Measurements from ENCODE around the gene C1orf105.

Gene C1orf105

GRCh38 chr1:172496678-172497077, 76.2 kb downstream of the C1orf105 start:
- TF ChIP-seq CTCF (IDR thresholded peaks at IDR 0.05; ENCODE audit: low read depth, low read length, missing control alignments), result no peak
- DNase-seq (ENCODE audit: extremely low read depth, low read depth), result no peak
- no peak overlapping the region for H3K4me3 ChIP-seq (replicated peaks; ENCODE audit: low read depth, low read length)

GRCh38 chr1:172497230-172497629, 76.7 kb downstream of the C1orf105 start:
- TF ChIP-seq CTCF (IDR thresholded peaks at IDR 0.05; ENCODE audit: low read depth, low read length, missing control alignments), result no peak
- H3K4me3 ChIP-seq (replicated peaks; ENCODE audit: low read depth, low read length), result no peak overlapping the region
- no peak for DNase-seq (ENCODE audit: extremely low read depth, low read depth)

- TF ChIP-seq CTCF (IDR thresholded peaks at IDR 0.05; ENCODE audit: low read depth, low read length, missing control alignments), result no peak
- H3K4me3 ChIP-seq (replicated peaks; ENCODE audit: low read depth, low read length), result no peak overlapping the region
- no peak for DNase-seq (ENCODE audit: extremely low read depth, low read depth)
Observed at GRCh38 chr1:172498857-172499256, 78.4 kb downstream of the C1orf105 start.

GRCh38 chr1:172499636-172500141, 79.2 kb downstream of the C1orf105 start:
- DNase-seq (ENCODE audit: extremely low read depth, low read depth), result no peak
- TF ChIP-seq CTCF (IDR thresholded peaks at IDR 0.05; ENCODE audit: low read depth, low read length, missing control alignments), result no peak
- no peak overlapping the region for H3K4me3 ChIP-seq (replicated peaks; ENCODE audit: low read depth, low read length)

GRCh38 chr1:172500207-172500606, 79.7 kb downstream of the C1orf105 start:
- TF ChIP-seq CTCF (IDR thresholded peaks at IDR 0.05; ENCODE audit: low read depth, low read length, missing control alignments), result no peak
- no peak for DNase-seq (ENCODE audit: extremely low read depth, low read depth)
- no peak overlapping the region for H3K4me3 ChIP-seq (replicated peaks; ENCODE audit: low read depth, low read length)

- no peak for TF ChIP-seq CTCF (IDR thresholded peaks at IDR 0.05; ENCODE audit: low read depth, low read length, missing control alignments)
- no peak for DNase-seq (ENCODE audit: extremely low read depth, low read depth)
- H3K4me3 ChIP-seq (replicated peaks; ENCODE audit: low read depth, low read length), result no peak overlapping the region
Observed at GRCh38 chr1:172507741-172508140, 87.3 kb downstream of the C1orf105 start.

GRCh38 chr1:172510479-172510878, 90.0 kb downstream of the C1orf105 start:
- TF ChIP-seq CTCF (IDR thresholded peaks at IDR 0.05; ENCODE audit: low read depth, low read length, missing control alignments), result no peak
- DNase-seq (ENCODE audit: extremely low read depth, low read depth), result no peak
- no peak overlapping the region for H3K4me3 ChIP-seq (replicated peaks; ENCODE audit: low read depth, low read length)

Data from HFF-Myc (cell line).